Lower leg skin (tissue), 4 donors: ENCODE measurements around the gene HOXA7. TPM values are rescaled to one million over a fixed set of nuclear protein-coding genes. Genes with fewer than 3 reads are reported as not detected.
A peak's percentile ranks its signal among the peaks of the same experiment; 100 is the strongest.

Experiments used
- DNase-seq, 2 donors: peaks; one replicate each; pipeline ENCODE4 v3.0.0-alpha.2; 2019; ENCODE audit warnings: low spot score in 2 of 2
- H3K4me3 ChIP-seq: fragments of 200-600 bp; sonication (generic); 2 replicates; pipeline ENCODE4 v1.5.1; 2017; ENCODE audit warnings: mild to moderate bottlenecking, low read depth; ENCODE audit not compliant: poor library complexity, severe bottlenecking
- POLR2A ChIP-seq, 2 donors: fragments of 450-650 bp; IDR thresholded peaks; one replicate each; pipeline ENCODE4 v1.6.1; 2016 to 2017; ENCODE audit warnings: antibody characterized with exemption in 2 of 2, mild to moderate bottlenecking in 1 of 2, moderate library complexity in 1 of 2
- WGBS, 2 donors: methylation state at CpG; one replicate each; pipeline ENCODE4 v1.1.5; 2018; 5-methylcytosine and 5-hydroxymethylcytosine counted together
- intact Hi-C: fragments of 100-400 bp; cut with DNase I; formaldehyde crosslinking; loops from one replicate; pipeline ENCODE4 v1.15.0; 2023; ENCODE audit warnings: low total_unique reads
- total RNA-seq, 4 donors: library from RNA; depleted of rRNA; stranded (reverse); fragments of >200 nt; gene quantifications; one replicate each; pipeline ENCODE4 v1.1.0, GENCODE V29; 2016
- TF ChIP-seq, protein P1 (sequence below), 3 donors: fragments of 450-650 bp; IDR thresholded peaks; one replicate each; pipeline ENCODE4 v1.5.1; 2016; ENCODE audit warnings: antibody characterized with exemption in 3 of 3, mild to moderate bottlenecking in 3 of 3, moderate library complexity in 2 of 3

HOXA7 gene
- total RNA-seq, 4 donors from 2014 or later: 10.0 to 26.1 (median 18.1) TPM

DNA sequence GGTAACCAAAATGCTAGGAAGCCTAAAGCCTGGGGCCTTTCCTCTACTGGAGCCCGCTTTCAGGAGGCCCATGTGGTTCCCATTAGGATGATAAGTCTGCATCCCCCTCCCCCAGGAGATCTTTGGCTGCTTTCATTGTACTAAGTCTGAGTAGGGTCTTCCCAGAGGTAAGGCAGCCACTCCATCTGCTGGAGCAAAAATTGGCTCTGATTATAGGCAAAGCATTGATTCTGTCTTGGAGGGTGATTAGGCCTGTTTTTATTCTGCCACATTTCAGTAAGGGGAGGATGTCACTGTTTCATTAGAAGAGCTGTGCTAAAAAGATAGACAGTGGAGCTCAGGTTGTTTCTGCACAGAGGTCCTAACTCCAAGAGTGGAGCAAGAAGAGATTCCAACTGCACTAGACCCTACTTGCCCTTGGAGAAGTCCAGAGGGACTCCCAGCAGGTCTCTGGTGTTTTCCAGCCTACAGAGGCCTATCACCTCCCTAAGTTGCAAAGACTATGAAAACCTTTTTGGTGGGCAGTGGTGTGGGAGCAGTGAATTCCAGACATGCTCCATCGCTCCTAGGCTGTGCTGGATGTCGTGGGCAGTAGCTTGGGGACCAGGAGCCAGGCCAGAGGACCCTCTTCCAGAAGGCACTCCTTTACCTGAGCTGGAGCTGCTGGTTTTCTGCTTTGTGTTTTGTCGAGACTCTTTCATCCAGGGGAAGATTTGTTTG lies 46.8 kb downstream of the HOXA7 start:
- WGBS, 2 donors: 81 to 91% methylated on average over 4 of the region's 4 CpGs
- intact Hi-C loops: no loop called here
- TF ChIP-seq, protein P1, sequence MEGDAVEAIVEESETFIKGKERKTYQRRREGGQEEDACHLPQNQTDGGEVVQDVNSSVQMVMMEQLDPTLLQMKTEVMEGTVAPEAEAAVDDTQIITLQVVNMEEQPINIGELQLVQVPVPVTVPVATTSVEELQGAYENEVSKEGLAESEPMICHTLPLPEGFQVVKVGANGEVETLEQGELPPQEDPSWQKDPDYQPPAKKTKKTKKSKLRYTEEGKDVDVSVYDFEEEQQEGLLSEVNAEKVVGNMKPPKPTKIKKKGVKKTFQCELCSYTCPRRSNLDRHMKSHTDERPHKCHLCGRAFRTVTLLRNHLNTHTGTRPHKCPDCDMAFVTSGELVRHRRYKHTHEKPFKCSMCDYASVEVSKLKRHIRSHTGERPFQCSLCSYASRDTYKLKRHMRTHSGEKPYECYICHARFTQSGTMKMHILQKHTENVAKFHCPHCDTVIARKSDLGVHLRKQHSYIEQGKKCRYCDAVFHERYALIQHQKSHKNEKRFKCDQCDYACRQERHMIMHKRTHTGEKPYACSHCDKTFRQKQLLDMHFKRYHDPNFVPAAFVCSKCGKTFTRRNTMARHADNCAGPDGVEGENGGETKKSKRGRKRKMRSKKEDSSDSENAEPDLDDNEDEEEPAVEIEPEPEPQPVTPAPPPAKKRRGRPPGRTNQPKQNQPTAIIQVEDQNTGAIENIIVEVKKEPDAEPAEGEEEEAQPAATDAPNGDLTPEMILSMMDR (IDR thresholded peaks at IDR 0.05): no peak
- TF ChIP-seq POLR2A (IDR thresholded peaks at IDR 0.05): no peak
- H3K4me3 ChIP-seq: no peak overlapping the region
- DNase-seq: no peak

DNA sequence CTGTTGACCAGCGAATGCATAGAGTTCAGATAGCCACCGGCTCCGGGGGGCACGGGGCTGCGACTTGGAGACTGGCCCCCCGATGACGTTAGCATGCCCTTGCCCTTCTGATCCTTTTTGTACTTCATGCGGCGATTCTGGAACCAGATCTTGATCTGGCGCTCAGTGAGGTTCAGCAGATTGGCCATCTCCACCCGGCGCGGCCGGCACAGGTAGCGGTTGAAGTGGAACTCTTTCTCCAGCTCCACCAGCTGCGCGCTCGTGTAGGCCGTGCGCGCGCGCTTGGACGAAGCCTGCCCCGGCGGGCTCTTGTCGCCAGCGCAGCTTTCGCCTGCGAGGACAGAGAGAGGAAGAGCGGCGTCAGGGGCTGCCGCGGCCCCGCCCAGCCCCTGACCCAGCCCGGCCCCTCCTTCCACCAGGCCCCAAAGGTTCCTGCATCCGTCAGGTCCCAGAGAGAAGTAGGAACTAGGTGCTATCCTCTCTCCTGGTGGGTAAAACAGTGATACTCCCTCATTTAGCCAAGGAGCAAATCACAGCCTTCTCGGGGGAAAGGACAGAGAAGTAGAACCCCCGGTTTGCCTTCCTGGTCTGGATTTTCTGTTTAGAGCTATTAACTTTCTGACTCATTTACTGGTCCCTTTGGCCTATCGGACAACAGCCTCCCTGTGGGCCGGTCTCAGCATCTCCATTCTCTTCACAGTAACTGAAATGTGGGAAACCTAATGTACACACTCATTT lies 47.9 kb downstream of the HOXA7 start:
- peak in 1 of 2 donors; percentile 85 for DNase-seq
- TF ChIP-seq POLR2A (IDR thresholded peaks at IDR 0.05): no peak
- TF ChIP-seq, protein P1 (IDR thresholded peaks at IDR 0.05): no peak
- WGBS, 2 donors: 89% methylated on average over 40 to 41 of the region's 41 CpGs
- intact Hi-C loops: no loop called here
- no peak overlapping the region for H3K4me3 ChIP-seq

DNA sequence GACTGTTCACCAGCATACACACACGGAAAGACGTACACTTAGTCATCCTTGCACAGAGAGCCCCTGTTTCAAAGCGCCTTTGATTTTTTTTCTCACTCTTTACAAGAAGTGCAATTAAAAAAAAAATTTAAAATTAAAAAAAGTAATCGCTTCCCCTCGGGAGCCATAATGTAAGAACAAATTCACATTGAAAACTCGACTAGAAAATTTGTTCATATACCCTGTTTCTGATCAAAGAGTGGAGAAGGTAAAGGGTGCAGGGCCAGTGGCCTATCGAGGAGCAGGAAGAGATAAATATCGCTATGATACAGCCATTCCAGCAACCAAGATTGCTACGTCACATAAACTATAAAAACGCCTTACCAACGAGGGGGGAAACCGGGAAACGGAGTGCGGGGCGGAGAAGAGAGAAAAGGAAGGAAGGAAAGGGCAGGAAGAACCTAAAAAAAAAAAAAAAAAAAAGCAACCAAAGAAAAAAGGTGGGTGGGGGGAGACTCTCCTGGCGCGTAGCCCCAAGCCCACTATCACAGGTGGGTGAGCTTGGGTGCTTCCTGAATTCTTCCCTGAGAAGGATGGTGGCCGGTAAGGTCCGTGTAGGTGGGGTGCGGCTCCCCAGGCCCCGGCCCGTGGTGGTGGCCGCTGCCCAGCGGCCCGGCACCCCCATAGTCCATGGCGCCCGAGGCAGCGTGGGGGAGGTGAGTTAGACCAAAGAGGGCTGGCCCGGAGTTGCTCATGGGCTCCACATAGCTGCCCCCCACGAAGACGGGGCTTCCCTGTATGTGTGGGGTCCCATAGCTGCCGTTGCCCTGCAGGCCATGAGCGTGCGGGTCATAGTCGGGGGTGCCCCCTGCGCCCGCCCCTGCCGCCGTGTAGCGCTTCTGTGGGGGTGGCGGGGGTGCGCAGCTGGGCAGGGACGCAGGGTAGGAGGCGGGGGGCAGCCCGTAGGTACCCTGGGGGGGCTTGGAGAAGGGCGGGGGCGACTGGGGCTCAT lies 48.8 kb downstream of the HOXA7 start:
- H3K4me3 ChIP-seq: no peak overlapping the region
- intact Hi-C loops: no loop called here
- 78 to 79% methylated on average over 38 to 40 of the region's 47 CpGs for WGBS, 2 donors
- TF ChIP-seq POLR2A (IDR thresholded peaks at IDR 0.05): no peak
- TF ChIP-seq, protein P1 (IDR thresholded peaks at IDR 0.05): no peak
- peak in 1 of 2 donors; percentile 83 for DNase-seq

DNA sequence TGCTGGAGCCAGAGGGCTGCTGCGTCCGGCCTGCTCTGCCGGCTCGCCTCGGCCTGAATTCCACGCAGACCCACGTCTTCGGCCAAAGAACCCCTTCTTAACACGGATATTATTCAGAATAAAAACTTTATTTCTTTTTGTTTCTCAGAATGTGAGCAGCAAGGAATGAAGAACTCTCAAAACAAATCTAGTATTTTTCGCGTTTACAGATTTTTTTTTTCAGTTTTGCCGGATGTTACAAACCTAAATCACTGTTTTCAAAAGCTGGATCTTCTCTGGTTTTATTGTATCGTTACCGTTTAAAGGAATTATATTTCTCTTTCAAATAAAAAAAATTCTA lies 49.6 kb downstream of the HOXA7 start:
- no peak for DNase-seq
- TF ChIP-seq POLR2A (IDR thresholded peaks at IDR 0.05): no peak
- TF ChIP-seq, protein P1 (IDR thresholded peaks at IDR 0.05): no peak
- H3K4me3 ChIP-seq: no peak overlapping the region
- WGBS, 2 donors: 82 to 92% methylated on average over 14 of the region's 14 CpGs
- intact Hi-C loops: no loop called here

DNA sequence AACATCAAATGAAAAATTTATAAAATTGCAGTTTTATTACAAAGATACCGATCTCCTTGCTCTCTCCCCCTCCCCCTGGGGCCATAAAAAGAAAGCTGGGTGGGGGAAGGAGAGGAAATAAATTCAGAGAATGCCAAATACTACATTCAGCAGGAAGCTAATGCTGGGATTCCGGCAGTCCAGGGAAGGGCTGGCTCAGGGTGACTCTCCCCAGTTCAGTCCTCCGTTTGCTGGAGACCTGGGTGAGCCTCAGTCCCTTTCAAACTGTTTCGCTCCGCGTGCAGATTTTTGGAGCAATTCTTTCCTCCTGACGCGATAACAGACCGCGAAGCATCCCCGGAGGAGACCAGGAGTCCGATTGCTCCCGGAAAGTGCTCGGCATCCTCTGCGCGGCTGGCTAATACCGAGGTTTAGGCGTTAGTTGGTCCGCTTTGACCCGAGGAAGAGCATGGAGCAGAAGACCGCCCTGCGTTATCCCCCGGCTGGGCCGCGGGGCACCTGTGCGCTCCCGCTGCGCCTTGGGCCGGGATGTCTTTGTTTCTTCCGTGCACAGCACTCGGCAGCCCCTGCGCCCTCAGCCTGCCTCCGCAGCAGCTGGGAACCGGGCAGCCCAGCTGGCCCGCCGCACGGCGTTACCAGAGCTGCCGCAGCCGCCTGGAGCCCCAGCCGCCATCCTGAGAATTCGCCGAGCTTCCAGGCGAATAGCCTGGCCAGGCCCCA lies 50.1 kb downstream of the HOXA7 start:
- intact Hi-C loops: no loop called here
- TF ChIP-seq, protein P1 (IDR thresholded peaks at IDR 0.05): no peak
- no peak for TF ChIP-seq POLR2A (IDR thresholded peaks at IDR 0.05)
- peak in 1 of 2 donors; percentile 70 for DNase-seq
- 71 to 90% methylated on average over 43 to 44 of the region's 44 CpGs for WGBS, 2 donors
- no peak overlapping the region for H3K4me3 ChIP-seq
